HepG2 (cell line): Measurements from ENCODE around the gene MAP3K8. TPM values are rescaled to one million over a fixed set of nuclear protein-coding genes. Genes with fewer than 3 reads are reported as not detected.

Experiments used
- ATF2 ChIP-seq: sonication (generic); formaldehyde crosslinking; IDR thresholded peaks from 2 replicates; pipeline ENCODE4 v1.4.0; 2020; ENCODE audit warnings: missing genetic modification reagents
- ETV6 ChIP-seq: sonication (generic); formaldehyde crosslinking; conservative IDR thresholded peaks from 2 replicates; pipeline ENCODE4 v1.4.0; 2020; ENCODE audit warnings: missing genetic modification reagents
- GMEB2 ChIP-seq: IDR thresholded peaks from 2 replicates; pipeline ENCODE4 v1.6.1; 2016; ENCODE audit warnings: missing biosample characterization, missing genetic modification reagents, low read depth
- KIAA2018 ChIP-seq: sonication (generic); formaldehyde crosslinking; IDR thresholded peaks from 2 replicates; pipeline ENCODE4 v1.5.0; 2020; ENCODE audit warnings: mild to moderate bottlenecking, missing genetic modification reagents, borderline replicate concordance
- MAFF ChIP-seq: IDR thresholded peaks from 2 replicates; pipeline ENCODE4 v1.6.1; 2011; ENCODE audit warnings: low read depth, low read length, improper control_type of control experiment
- NFE2 ChIP-seq: sonication (generic); formaldehyde crosslinking; IDR thresholded peaks from 2 replicates; pipeline ENCODE4 v1.4.0; 2020; ENCODE audit warnings: missing genetic modification reagents
- NR3C1 ChIP-seq: sonication (generic); formaldehyde crosslinking; IDR thresholded peaks from 2 replicates; pipeline ENCODE4 v1.4.0; 2020; ENCODE audit warnings: missing genetic modification reagents
- POLR2AphosphoS2 ChIP-seq: IDR thresholded peaks from 2 replicates; pipeline ENCODE4 v1.6.1; 2011; ENCODE audit warnings: low read depth, low read length, improper control_type of control experiment
- RAD21 ChIP-seq: fragments of 450-650 bp; formaldehyde crosslinking; IDR thresholded peaks from 2 replicates; pipeline ENCODE4 v1.5.0; 2020; ENCODE audit warnings: mild to moderate bottlenecking
- SMARCE1 ChIP-seq: fragments of 450-650 bp; IDR thresholded peaks from 2 replicates; pipeline ENCODE4 v1.6.1; 2017; ENCODE audit warnings: borderline replicate concordance
- SNAPC5 ChIP-seq: sonication (generic); formaldehyde crosslinking; IDR thresholded peaks from 2 replicates; pipeline ENCODE4 v1.8.1; 2023; ENCODE audit warnings: mild to moderate bottlenecking, missing genetic modification reagents, borderline replicate concordance
- TBX2 ChIP-seq: sonication (generic); formaldehyde crosslinking; IDR thresholded peaks from 2 replicates; pipeline ENCODE4 v1.5.0; 2020; ENCODE audit warnings: missing genetic modification reagents, mild to moderate bottlenecking, borderline replicate concordance
- TEF ChIP-seq: sonication (generic); formaldehyde crosslinking; IDR thresholded peaks from 2 replicates; pipeline ENCODE4 v1.5.0; 2020; ENCODE audit warnings: missing genetic modification reagents
- ZBTB42 ChIP-seq: sonication (generic); formaldehyde crosslinking; IDR thresholded peaks from 2 replicates; pipeline ENCODE4 v1.5.0; 2020; ENCODE audit warnings: mild to moderate bottlenecking, missing genetic modification reagents
- ZIK1 ChIP-seq: sonication (generic); formaldehyde crosslinking; IDR thresholded peaks from 2 replicates; pipeline ENCODE4 v1.5.0; 2020; ENCODE audit warnings: mild to moderate bottlenecking, low read depth, missing genetic modification reagents, borderline replicate concordance
- ZNF24 ChIP-seq: fragments of 450-650 bp; IDR thresholded peaks from 2 replicates; pipeline ENCODE4 v1.6.1; 2017; ENCODE audit warnings: antibody characterized with exemption, mild to moderate bottlenecking
- ZNF891 ChIP-seq: sonication (generic); formaldehyde crosslinking; IDR thresholded peaks from 2 replicates; pipeline ENCODE4 v1.5.0; 2020; ENCODE audit warnings: mild to moderate bottlenecking, missing genetic modification reagents
- ZSCAN31 ChIP-seq: sonication (generic); formaldehyde crosslinking; IDR thresholded peaks from 2 replicates; pipeline ENCODE4 v1.5.0; 2020; ENCODE audit warnings: low read depth, mild to moderate bottlenecking, missing genetic modification reagents
- polyA plus RNA-seq, 8 experiments: library from polyadenylated mRNA; depleted of rRNA in 3 of 8; stranded (reverse) in 7 of 8; unstranded in 1 of 8; fragments of >200 nt; fragmentation: Illumina TruSeq in 4 of 8; extraction: Trizol in 4 of 8; gene quantifications; 2 replicates each; pipeline versions ENCODE4 v1.2.1 to v1.2.3, GENCODE V29; 2011 to 2016; ENCODE audit warnings: low read depth in 4 of 8, missing spikeins in 1 of 8, mixed read lengths in 1 of 8; ENCODE audit not compliant: insufficient read depth in 1 of 8
- total RNA-seq, 5 experiments: library from RNA; depleted of rRNA; stranded (reverse); fragments of >200 nt; fragmentation: Illumina TruSeq; extraction: Trizol; gene quantifications; 2 replicates each; pipeline ENCODE4 v1.2.3, GENCODE V29; 2016; ENCODE audit warnings: low read depth in 1 of 5

Gene MAP3K8
- total and polyA plus RNA-seq, 2 of the 13 experiments (the other 11 are each of a cell fraction or from before 2014, with no cell fraction given) = 19.3 to 37.9 TPM

- no peak for TF ChIP-seq TEF (CRISPR knock-in tag)
- peak; percentile 28; the same call in 1 of the 2 replicates for TF ChIP-seq ATF2 (CRISPR knock-in tag)
- TF ChIP-seq KIAA2018 (CRISPR knock-in tag) = no peak
- TF ChIP-seq GMEB2 (CRISPR knock-in tag) = no peak
- no peak for TF ChIP-seq ZIK1
- peak; percentile 70; the same call in 1 of the 2 replicates for TF ChIP-seq TBX2 (CRISPR knock-in tag)
- peak; percentile 28; the same call in 1 of the 2 replicates for TF ChIP-seq RAD21
- TF ChIP-seq ZSCAN31 (CRISPR knock-in tag) = no peak
- no peak for TF ChIP-seq ZBTB42 (CRISPR knock-in tag)
- no peak for TF ChIP-seq SNAPC5 (CRISPR knock-in tag)
- no peak for TF ChIP-seq NR3C1 (CRISPR knock-in tag)
- TF ChIP-seq MAFF = no peak
- no peak for TF ChIP-seq ZNF24
- no peak for TF ChIP-seq ZNF891 (CRISPR knock-in tag)
- TF ChIP-seq NFE2 (CRISPR knock-in tag) = no peak
- no peak for TF ChIP-seq SMARCE1
- no peak for TF ChIP-seq ETV6
- no peak for TF ChIP-seq POLR2AphosphoS2
Measured at GRCh38 chr10:30438021-30438850, 4.3 kb downstream of the MAP3K8 start (continued).
